HG03139 (cell line): ENCODE data around the gene TBCA.
"Not testable (repeated sequence)": the region's sequence is repeated elsewhere in the genome, so short reads cannot be mapped to it uniquely, and the experiment has no call there.

Experiments
- ATAC-seq: cut with Tn5 transposase; IDR thresholded peaks from one replicate; pipeline ENCODE4 v1.9.1; 2021; ENCODE audit not compliant: unreplicated experiment

Gene TBCA

DNA sequence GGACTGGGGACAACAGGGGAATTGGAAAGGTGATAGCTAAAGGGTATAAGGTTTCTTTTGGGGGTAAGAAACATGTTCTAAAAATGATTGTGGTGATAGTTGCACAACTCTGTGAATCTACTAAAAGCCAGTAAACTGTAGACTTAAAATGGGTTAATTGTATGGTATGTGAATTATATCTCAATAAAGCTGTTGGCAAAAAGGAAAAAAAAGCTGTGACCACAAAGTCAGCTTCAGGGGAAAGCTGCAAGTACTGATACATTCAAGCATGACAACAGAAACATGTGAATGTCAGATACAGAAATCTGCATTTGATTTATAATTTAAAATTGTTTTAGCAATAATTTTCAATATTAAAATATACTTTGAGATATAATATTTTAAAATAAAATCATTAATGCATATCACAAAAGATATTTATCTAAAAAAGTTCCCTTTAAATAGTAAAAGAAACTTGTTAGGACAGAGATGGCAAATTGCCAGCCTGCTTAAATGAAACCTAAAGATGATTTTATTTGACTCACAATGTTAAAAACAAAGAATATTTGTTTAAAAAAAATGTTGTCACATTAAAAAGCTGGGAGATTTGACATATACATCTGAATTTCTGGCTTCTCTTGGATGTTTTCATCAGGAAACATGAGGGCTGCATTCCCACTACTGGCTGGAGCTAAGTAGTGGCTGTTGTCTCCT, 66.0 kb downstream of the TBCA start:
- no peak for ATAC-seq

DNA sequence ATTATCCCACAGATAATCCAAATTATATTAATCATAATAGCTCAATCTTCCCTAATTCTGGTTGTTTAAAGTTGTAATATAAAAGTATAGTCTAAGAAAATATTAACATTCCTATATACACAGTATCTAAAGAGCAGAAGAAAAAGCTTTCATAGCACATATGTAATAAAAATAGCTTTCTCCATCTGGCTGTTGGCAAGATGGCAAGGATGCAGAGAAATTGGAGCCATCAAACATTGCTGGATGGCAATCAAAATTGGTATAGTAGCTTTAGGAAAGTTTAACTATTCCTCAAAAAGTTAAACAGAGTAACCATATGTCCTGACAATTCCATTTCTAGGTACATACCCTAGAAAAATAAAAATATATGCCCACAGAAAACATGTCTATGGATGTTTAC, 66.8 kb downstream of the TBCA start:
- ATAC-seq = no peak

DNA sequence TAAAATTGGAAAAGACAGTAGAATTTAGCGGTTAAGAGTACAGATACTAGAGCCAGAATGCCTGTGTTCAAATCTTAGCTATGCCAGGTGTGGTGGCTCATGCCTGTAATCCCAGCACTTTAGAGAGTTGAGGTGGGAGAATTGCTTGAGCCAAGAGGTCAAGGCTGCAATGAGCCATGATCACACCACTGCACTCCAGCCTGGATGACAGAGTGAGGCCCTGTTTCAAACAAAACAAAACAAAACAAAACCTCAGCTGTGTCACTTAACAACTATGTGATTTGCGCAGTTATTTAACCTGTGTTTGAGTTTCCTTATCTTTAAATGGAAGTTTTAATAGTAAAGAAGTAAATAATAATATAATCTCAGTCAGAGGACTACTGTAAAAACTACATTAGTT, 68.3 kb downstream of the TBCA start:
- no peak for ATAC-seq

DNA sequence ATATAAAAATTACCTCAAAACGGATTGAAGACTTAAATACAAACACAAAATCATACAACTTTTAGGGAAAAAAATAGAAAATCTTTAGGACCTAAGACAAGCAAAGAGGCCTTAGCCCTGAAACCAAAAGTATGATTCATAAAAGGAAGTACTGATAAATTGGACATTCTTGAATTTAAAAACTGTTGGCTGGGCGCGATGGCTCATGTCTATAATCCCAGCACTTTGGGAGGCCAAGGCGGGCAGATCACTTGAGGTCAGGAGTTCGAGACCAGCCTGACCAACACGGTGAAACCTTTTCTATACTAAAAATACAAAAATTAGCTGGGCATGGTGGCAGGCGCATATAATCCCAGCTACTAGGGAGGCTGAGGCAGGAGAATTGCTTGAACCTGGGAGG, 76.6 kb downstream of the TBCA start:
- ATAC-seq = not testable (repeated sequence)

DNA sequence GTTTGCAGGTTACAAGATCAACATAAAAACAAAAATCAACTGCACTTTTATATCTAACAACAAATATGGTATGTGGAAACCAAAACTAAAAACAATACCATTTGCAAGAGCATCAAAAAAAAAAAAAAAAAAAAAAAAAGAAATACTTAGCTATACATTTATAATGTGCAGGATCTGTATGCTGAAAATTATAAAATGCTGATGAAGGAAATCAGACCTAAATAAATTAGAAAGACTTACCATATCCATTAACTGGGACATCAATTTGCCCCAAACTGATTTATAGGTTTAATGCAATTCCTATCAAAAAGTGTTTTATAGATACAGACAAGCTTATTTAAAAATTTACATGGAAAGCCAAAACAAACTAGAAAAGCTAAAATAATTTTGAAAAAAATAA, 77.2 kb downstream of the TBCA start:
- ATAC-seq = no peak

DNA sequence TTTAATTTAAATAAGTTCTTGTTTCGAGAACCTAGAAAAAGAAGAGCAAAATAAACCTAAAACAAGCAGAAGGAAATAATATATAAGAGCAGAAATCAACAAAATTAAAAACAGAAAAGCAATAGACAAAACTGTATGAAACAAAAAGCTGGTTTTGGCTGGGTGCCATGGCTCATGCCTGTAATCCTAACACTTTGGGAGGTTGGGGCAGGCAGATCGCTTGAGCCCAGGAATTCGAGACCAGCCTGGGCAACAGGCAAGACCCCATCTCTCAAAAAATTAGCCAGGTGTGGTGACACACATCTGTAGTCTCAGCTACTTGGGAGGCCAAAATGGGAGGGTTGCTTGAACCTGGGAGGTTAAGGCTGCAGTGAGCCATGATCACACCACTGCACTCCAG, 78.4 kb downstream of the TBCA start:
- no peak for ATAC-seq

DNA sequence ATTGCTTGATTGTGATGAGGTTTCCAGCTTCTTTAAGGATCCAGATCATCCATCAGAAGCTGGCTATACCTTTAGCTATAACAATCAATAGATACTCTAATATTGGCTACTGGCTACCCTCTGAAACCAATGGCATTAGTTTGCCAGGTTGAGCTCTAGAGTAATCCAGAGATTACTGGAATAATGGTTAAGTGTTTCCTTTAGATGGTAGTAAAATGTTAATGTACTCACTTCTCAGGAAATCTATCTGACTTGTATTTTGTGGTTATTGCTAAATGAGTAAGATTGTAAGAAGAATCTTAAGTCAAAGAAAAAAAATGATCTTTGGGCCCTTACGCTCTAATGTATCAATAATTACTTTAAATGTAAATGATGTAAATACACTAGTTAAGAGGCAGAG, 80.0 kb downstream of the TBCA start:
- no peak for ATAC-seq

DNA sequence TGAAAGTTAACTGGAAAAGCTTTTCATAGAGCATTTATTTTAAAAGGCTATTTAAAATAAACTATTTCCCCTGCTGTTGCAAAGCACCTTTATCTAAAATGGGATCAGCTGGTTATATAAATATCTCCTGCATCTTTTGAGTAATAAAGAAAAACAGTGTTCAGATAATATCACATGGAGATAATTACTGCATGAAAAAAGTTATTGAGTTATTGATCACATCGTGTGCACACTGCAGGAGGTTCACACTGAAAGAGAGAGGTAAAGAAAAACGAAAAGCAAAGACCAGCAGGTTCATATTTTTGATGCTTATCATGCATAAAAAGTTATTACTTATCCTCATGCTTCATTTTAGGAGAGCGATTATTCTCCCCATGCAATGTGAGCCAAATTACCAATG, 82.2 kb downstream of the TBCA start:
- ATAC-seq = no peak

DNA sequence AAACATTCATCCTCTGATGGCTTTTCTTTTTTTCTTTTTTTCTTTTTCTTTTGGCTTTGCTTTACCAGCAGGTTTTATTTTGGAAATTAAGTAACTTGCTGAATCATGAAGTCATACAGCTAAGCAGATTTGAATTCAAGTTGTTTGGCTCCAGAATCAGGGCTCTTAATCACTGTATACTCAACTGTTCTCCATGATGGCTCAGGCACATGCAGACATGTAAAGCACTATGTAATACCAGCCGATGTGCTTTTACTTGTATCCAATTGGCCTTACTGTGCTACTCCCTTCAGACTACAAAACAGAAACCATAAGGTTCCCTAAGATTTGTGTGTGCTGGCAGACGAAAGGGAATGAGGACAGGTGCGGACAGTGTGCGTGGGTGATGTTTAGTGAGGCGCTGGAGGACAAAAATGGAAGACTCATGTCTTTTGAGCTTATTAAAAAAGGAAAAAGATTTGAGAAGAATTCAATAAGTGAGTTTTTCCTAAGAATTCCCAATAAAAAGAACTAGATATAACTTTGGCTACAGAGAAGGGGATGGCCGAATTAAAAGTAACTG, 92.9 kb downstream of the TBCA start:
- no peak for ATAC-seq

DNA sequence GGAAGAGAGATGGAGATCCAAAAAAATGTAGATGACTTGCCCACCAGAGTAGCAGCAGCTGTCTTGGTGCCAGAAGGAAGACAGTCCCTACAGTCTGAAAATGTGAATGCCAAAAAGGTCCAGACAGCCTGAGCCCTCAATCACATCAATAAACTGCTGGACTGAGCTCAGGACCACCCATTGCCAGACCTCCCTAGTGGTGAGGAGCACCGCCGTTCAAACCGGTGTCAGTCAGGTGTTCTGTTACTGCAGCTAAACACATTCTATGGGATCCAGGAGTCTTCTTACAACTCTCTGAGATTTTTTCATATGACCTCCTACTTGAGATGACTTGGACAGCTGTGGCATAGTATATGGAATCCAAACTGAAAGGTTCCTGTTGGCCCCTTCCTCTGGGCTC, 105.6 kb downstream of the TBCA start:
- ATAC-seq = no peak

DNA sequence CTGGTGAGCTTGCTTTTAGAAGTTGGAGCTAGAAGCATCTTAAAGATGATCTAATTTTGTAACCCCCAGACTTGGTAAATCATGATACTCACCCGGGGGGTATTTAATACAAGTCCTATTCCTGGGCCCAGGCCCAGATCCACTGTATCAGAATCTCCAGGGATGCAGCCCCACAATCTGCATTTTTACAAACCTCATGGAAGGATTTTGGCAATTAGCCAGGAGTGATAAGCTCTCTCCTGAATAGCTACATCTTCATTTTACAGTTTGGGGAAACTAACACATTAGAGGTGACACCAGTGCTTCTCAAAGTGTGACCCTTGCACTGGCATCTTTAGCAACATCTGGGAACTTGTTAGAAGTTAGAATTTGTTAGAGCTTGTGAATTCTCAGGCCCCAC, 106.5 kb downstream of the TBCA start:
- ATAC-seq = no peak

DNA sequence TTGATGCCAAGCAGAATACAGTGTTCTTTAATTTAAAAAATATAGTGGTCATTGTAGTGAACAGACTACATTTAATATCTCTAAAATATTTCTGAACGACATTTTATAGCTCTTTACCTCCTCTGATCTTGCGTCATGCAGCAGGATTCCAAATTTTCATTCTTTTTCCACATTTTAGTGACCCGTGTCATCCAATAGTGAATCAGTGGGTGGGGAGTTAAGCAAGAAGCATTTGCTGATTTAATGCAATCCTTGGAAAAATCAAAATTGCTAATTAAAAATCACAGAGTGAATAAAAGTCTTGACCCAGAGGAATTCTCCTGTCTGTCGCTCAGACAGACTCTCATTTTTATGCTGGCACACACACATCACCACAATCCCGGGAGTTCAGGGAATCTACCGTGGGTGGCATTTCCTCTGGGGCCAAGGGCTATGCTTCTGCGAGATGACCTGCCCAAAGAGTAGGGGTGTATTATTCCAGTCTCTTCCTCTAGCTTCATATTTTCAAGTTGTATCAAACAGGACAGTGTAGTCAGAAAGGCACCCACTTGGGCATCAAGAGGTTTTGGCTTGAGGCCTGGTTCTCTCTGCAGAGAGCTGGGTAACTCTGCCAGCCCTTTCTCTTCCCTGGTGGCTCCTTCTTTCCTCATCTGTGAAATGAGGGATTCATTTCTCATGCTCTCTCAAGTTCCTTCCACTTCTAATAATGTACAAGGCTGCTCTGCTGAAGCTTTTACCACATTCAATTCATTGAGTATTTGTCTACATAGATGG, 112.9 kb downstream of the TBCA start:
- no peak for ATAC-seq

DNA sequence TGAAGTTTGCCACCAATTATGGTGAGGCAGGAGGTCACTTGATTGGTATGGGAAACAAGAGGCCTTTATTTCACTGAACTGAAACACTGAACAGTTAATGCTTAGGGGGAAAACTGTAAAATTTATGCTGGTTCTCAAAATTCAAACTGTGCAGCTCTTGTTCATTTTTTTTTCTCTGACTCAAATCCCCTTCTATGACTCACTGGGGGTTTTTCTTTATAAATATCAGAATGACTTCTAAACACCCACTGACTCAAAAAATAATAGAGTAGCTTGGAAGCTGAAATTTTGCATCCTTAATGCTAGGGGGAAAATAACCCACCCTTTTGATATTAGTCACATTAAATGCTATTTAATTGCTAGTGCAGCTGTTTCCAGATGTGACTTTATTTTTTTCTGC, 113.5 kb downstream of the TBCA start:
- ATAC-seq = no peak

DNA sequence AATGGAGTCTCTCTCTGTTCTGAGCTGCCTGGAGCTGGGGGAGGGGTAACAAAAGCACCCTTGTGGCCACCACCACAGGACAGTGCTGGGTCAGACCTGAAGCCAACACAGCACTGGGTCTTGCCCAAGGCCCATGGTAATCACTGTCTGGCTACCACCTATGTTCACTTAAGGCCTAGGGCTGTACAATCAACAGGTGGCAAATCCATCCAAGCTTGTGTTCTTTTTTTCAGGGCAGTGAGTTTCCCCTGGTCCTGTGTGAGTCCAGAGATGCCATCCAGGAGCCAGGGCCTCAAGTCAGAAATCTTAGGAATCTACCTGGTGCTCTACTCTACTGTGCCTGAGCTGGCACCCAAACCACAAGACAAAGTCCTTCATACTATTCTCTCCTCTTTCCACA, 117.5 kb downstream of the TBCA start:
- ATAC-seq = no peak

DNA sequence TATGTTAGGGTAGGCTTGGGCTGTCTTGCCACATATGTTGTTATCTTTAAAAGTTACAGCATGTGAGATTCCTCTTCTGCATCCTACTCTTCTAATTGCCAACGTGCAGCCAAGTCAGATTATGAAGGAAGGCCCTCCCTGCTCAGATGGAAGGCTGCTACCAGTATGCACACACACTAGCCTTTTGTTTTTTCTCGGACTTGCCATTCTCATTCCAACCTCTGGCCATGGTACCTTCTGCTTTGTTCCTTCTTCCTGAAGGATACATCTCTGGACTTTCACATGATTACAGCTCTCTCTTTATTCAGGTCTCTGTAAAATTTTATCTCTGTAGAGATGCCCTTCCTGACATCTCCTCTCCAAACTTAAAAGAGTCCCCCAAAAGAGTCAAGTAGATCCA, 124.8 kb downstream of the TBCA start:
- no peak for ATAC-seq

DNA sequence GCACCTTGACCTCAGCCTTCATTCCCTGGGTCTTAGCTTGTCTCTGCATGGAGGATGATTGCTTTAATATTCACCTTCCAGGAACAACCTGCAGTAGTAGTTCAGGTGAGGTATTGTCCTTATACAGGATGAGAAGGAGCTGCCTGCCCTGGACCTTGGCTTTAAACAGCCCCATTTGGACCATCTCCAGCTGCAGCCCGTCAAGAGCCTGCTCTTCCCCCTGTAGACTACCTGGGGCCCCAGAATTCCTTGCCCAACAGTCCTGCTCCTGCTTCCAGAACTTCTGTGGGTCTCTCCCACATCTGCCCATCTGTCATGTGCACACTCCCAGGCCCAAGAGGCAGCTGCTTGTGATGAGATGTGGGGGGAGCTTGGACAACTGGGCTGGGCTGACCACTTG, 125.5 kb downstream of the TBCA start:
- no peak for ATAC-seq

DNA sequence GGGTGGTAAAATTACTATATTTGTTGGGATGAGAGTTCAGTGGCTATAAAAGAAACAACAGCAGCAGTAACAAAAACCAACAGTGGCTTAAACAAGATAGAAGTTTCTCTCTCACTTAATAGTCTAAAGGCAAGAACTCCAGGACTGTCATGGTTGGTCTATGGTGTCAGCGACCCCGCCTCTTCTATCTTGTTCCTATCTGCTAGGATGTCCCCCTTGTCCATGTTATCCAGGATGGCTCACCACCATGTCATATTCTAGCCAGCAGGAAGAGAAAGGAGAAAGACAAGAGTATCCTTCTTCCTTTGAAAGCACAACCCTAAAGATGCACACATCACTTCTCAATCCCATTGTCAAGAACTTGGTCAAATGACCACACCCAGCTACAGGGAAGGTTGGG, 126.4 kb downstream of the TBCA start:
- no peak for ATAC-seq

DNA sequence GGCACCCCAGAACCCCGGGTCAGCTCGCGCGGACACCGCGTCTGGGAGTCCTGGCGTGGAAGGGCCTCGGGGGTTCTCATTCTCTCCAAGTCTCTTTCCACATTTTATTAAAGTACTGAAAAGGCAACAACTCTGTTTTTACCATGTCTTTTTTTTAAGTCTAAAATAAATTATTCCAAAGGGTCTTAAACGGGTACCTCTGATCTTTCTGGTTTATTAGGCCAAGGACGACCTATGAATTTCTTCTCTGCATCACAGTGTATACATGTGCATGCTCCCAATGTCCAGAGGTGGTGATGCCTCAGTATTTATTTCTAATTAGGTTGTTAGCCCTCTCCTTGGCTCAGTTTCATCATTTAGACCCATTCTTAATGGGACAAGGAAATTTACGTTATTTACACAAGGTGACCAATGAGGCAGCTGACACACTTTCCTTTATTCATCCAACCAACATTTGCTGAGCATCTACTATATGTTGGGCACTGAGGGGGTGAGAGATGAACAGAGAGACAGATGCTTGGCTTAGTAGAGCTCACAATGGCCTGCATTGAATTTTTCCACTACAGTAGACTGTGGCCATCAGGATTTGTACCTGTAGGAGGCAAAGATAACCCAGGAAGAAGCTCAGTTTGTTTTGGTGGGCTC, 130.0 kb downstream of the TBCA start:
- ATAC-seq = no peak

DNA sequence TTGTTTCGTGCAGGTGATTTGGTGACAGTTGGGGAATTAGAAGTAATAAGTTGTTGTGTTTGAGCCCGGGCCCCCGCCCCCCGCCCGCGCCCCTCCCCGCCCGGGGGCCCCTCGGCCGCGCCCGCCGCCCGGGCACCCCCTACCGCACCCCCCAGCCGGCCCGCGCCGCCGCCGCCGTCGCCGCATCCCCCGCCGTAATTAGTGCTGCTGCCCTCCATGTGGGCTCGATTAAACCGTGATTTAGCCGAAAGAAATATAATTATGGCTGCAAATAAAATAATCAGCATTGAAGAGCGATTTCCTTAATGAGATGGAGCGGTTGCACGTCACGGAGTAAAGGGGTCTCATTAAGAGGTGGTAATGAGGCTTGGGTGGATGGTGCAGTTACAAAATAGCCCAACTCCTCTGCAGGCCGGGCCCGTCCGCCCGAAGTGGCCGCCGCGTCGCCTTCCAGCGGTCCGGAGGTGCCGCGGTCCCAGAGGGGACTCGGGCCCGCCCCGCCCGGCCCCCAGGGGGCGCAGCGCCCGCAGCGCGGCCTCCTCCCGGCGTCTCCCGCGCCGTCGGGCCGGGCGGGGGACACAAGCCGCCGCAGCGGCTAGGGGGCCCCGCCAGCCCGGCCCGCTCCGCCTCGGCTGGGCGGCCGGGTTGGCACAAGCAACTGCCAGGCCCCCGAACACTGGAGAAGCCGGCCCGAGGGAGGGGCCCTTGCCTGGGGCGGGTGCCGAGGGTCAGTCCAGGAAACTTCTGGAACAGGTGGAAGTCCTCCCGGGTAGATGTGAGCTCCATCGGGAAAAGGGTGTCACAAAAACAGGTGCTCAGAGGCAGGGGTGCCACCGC, 130.8 kb downstream of the TBCA start:
- ATAC-seq = no peak

DNA sequence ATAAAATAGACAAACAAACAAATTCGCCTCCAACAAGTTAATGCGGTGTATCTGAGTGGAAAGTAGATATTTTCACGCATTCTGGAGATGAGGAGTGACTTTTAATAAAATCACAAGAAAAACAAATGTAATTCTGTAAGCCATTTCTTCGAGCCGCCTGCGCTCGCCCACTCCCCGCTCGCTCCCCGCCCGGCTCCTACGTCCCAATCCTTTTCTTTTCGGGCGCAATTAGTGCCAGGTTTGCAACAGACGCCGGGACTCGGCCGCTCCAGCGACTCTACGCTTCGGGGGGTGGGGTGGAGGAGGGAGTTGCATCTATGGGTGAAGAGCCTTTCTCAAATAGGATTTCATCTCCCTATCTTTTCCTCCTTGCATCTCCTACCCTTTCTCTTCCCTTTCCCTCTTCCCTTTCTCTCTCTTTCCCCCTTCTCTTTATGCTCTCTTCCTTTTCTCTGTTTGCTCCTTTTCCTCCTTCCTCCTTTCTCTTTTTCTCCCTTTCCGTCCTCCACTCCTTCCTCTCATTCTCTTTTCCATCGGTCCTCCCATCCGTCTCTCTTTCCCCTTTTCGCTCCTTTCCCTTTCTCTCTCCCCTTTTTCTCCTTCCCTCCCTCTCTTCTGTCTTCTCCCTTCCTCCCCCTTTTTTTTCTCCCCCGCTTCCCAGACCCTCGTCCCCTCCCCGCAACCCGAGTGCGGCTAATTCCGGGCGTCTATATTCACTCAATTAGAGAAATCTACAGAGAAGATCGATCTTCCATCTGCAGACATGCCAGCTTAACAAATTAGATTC, 131.6 kb downstream of the TBCA start:
- no peak for ATAC-seq
